ENCODE results near the gene TRIM36. TPM values are rescaled to one million over a fixed set of nuclear protein-coding genes. Genes with fewer than 3 reads are reported as not detected.

The TRIM36 gene
- total and polyA plus RNA-seq, 2 of the 8 experiments (the other 6 are each of a cell fraction or from before 2014, with no cell fraction given) = 8.5 to 14.1 TPM

DNA sequence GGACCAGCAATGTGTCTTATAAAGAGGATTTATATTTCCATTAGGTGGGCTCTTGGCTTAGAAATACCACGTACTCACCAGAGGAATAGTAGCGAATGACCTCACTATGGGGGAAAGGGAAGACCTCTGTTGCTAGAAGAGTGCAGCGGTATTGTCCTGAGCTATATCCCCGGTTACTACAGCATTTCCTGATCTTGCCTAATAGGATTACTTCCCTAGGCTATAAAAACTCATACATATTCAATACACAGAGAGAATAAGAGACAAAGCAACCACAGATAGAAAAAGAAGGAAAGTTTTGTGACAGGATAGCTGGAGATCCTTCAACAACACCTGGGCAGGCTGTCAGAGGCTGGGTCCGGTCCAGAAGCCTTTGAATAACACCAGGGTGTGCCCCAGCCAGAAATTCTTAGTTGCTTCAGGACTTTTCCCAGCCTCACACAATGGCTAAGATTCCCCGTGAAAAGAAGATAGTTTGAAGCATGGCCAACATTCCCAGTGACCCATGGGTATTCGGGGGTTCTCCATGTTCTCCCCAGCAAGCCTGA, 85.4 kb downstream of the TRIM36 start (continued):
- TF ChIP-seq, protein P1, sequence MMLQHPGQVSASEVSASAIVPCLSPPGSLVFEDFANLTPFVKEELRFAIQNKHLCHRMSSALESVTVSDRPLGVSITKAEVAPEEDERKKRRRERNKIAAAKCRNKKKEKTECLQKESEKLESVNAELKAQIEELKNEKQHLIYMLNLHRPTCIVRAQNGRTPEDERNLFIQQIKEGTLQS (IDR thresholded peaks at IDR 0.05; ENCODE audit: insufficient read depth, low read depth, low read length) = no peak
- no peak for TF ChIP-seq RAD21 (IDR thresholded peaks at IDR 0.05 in 1 of 2, conservative IDR thresholded peaks at IDR 0.05 in 1 of 2; ENCODE audit: low read depth in 2 of 2, low read length in 2 of 2)
